ENCODE measurements around the gene TXNIP. TPM values are rescaled to one million over a fixed set of nuclear protein-coding genes. Genes with fewer than 3 reads are reported as not detected.

The TXNIP gene
- total and polyA plus RNA-seq, 2 experiments from 2014 or later = 75.3 to 160 TPM

- WGBS (ENCODE audit: low lambda C conversion rate, missing lambda C conversion rate) = 18% methylated on average over 9 of the region's 9 CpGs
- Histone ChIP-seq H3K36me3 (replicated peaks; ENCODE audit: insufficient read depth, low read depth) (no peaks in the 10 kb centered on the region), H2AFZ (peak overlapping the region; percentile 7), H3K4me1 (ENCODE audit: insufficient read depth) (peaks cover 21% of the 10 kb centered on the region), H4K20me1 (ENCODE audit: insufficient read depth, poor library complexity, severe bottlenecking) (no peaks in the 10 kb centered on the region), H3K9me3 (ENCODE audit: low read depth) (no peaks in the 10 kb centered on the region), H3K27ac (peak overlapping the region; percentile 94), H3K27me3 (no peaks in the 10 kb centered on the region), H3K79me2 (no peaks in the 10 kb centered on the region), H3K4me2 (peak overlapping the region; percentile 62), H3K4me3 (no peak overlapping the region), H3K9me2 (replicated peaks; ENCODE audit: insufficient read depth) (no peaks in the 10 kb centered on the region)
- no peak for TF ChIP-seq EZH2phosphoT487 (IDR thresholded peaks at IDR 0.05; ENCODE audit: low read depth, severe bottlenecking, unreplicated experiment)
- peak; percentile 26 for TF ChIP-seq CTCF (IDR thresholded peaks at IDR 0.05; ENCODE audit: poor library complexity)
- TF ChIP-seq EZH2 (IDR thresholded peaks at IDR 0.05; ENCODE audit: borderline replicate concordance) = no peak
- DNase-seq (ENCODE audit: low spot score) = peak; percentile 95
Measured at GRCh38 chr1:145978854-145979745, 17.3 kb downstream of the TXNIP start.

DNA sequence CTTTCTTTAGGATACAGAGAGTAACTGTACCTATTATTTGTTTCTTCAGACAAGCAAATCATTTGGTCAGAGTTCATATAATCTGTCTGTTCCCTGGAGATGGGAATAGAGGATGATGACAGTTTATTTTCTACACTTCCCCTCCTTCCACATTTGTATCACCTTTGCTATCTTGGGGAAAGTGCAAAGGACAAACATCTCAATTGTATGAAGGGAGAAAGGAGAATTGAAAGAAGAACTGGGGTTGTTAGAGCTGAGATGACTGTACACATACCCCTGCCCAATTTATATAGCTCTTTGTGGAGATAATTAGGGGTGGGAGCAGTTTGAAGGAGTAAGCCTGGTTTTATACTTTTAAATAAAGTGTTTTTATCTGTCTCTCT is 17.9 kb downstream of the TXNIP start:
- Histone ChIP-seq H3K27ac (peak overlapping the region; percentile 94), H4K20me1 (ENCODE audit: insufficient read depth, poor library complexity, severe bottlenecking) (no peaks in the 10 kb centered on the region), H3K36me3 (replicated peaks; ENCODE audit: insufficient read depth, low read depth) (no peaks in the 10 kb centered on the region), H3K4me1 (ENCODE audit: insufficient read depth) (peaks cover 21% of the 10 kb centered on the region), H3K4me3 (no peak overlapping the region), H3K27me3 (no peaks in the 10 kb centered on the region), H3K9me3 (ENCODE audit: low read depth) (no peaks in the 10 kb centered on the region), H3K9me2 (replicated peaks; ENCODE audit: insufficient read depth) (no peaks in the 10 kb centered on the region), H3K79me2 (no peaks in the 10 kb centered on the region), H3K4me2 (peak overlapping the region; percentile 62), H2AFZ (peak overlapping the region; percentile 7)
- TF ChIP-seq EZH2phosphoT487 (IDR thresholded peaks at IDR 0.05; ENCODE audit: low read depth, severe bottlenecking, unreplicated experiment) (no peak), EZH2 (IDR thresholded peaks at IDR 0.05; ENCODE audit: borderline replicate concordance) (no peak), CTCF (IDR thresholded peaks at IDR 0.05; ENCODE audit: poor library complexity) (no peak)
- no peak for DNase-seq (ENCODE audit: low spot score)

GRCh38 chr1:145977486-145978470 is 18.6 kb downstream of the TXNIP start:
- no peak overlapping the region for H3K4me3 ChIP-seq
- peak; percentile 91 for DNase-seq (ENCODE audit: low spot score)
- H3K36me3 ChIP-seq (replicated peaks; ENCODE audit: insufficient read depth, low read depth) = no peaks in the 10 kb centered on the region
- H2AFZ ChIP-seq = peak overlapping the region; percentile 41
- no peaks in the 10 kb centered on the region for H3K27me3 ChIP-seq
- no peaks in the 10 kb centered on the region for H3K79me2 ChIP-seq
- H3K4me2 ChIP-seq = peak overlapping the region; percentile 62
- no peaks in the 10 kb centered on the region for H3K9me3 ChIP-seq (ENCODE audit: low read depth)
- no peaks in the 10 kb centered on the region for H3K9me2 ChIP-seq (replicated peaks; ENCODE audit: insufficient read depth)
- H3K27ac ChIP-seq = peak overlapping the region; percentile 94
- H4K20me1 ChIP-seq (ENCODE audit: insufficient read depth, poor library complexity, severe bottlenecking) = no peaks in the 10 kb centered on the region
- peaks cover 21% of the 10 kb centered on the region for H3K4me1 ChIP-seq (ENCODE audit: insufficient read depth)
- WGBS (ENCODE audit: low lambda C conversion rate, missing lambda C conversion rate) = 21% methylated on average over 9 of the region's 9 CpGs
- no peak for TF ChIP-seq EZH2phosphoT487 (IDR thresholded peaks at IDR 0.05; ENCODE audit: low read depth, severe bottlenecking, unreplicated experiment)
- TF ChIP-seq CTCF (IDR thresholded peaks at IDR 0.05; ENCODE audit: poor library complexity) = peak; percentile 89
- no peak for TF ChIP-seq EZH2 (IDR thresholded peaks at IDR 0.05; ENCODE audit: borderline replicate concordance)

All from hepatocyte (in vitro differentiated cells).